DND-41 (cell line): ENCODE data around the gene MYL3.

Source experiments
- ATAC-seq: fragments of 200-7000 bp; cut with Tn5 transposase; 3 replicates; pipeline ENCODE4 v1.9.1; 2021; ENCODE audit warnings: low read depth; ENCODE audit not compliant: insufficient read depth
- DNase-seq: peaks from one replicate; pipeline ENCODE4 v3.0.0-alpha.2; 2020
- H2AFZ ChIP-seq: 2 replicates; pipeline ENCODE4 v1.6.0; 2012; ENCODE audit warnings: low read depth, low read length
- H3K27ac ChIP-seq: 2 replicates; pipeline ENCODE4 v1.5.1; 2012; ENCODE audit warnings: low read length, inconsistent platforms
- H3K27me3 ChIP-seq: fragments of 200-600 bp; sonication (generic); 2 replicates; pipeline ENCODE4 v1.6.0; 2012; ENCODE audit warnings: low read length, mild to moderate bottlenecking, inconsistent platforms; ENCODE audit not compliant: insufficient read depth, poor library complexity
- H3K36me3 ChIP-seq: 2 replicates; pipeline ENCODE4 v1.5.1; 2012; ENCODE audit warnings: low read length, inconsistent platforms; ENCODE audit not compliant: insufficient read depth
- H3K4me1 ChIP-seq: 2 replicates; pipeline ENCODE4 v1.5.1; 2012; ENCODE audit warnings: mild to moderate bottlenecking, low read length; ENCODE audit not compliant: insufficient read depth
- H3K4me2 ChIP-seq: 2 replicates; pipeline ENCODE4 v1.6.0; 2012; ENCODE audit warnings: mild to moderate bottlenecking, moderate library complexity, low read length, inconsistent platforms; ENCODE audit not compliant: insufficient read depth
- H3K4me3 ChIP-seq, 2 experiments: fragments of 200-600 bp in 1 of 2; shearing (Covaris generic) in 1 of 2; 2 replicates each; pipeline ENCODE4 v1.5.1; 2012 to 2016; ENCODE audit warnings: inconsistent platforms in 2 of 2, low read length in 2 of 2, mild to moderate bottlenecking in 2 of 2, low read depth in 1 of 2, moderate library complexity in 1 of 2
- H3K79me2 ChIP-seq: 2 replicates; pipeline ENCODE4 v1.6.0; 2012; ENCODE audit warnings: low read length, inconsistent platforms; ENCODE audit not compliant: insufficient read depth
- H3K9ac ChIP-seq: 2 replicates; pipeline ENCODE4 v1.6.0; 2012; ENCODE audit warnings: low read depth, mild to moderate bottlenecking, inconsistent platforms, low read length, moderate library complexity
- H3K9me3 ChIP-seq: 2 replicates; pipeline ENCODE4 v1.5.1; 2012; ENCODE audit warnings: low read length, moderate library complexity, mild to moderate bottlenecking, inconsistent platforms; ENCODE audit not compliant: insufficient read depth, severe bottlenecking
- H4K20me1 ChIP-seq: 2 replicates; pipeline ENCODE4 v1.6.0; 2012; ENCODE audit warnings: low read length; ENCODE audit not compliant: insufficient read depth
- CTCF ChIP-seq: IDR thresholded peaks from 2 replicates; pipeline ENCODE4 v1.5.1; 2012; ENCODE audit warnings: borderline replicate concordance, low read length, moderate library complexity, mild to moderate bottlenecking; ENCODE audit not compliant: poor library complexity, severe bottlenecking; ENCODE audit errors: extremely low read depth
- EZH2 ChIP-seq: IDR thresholded peaks from 3 replicates; pipeline ENCODE4 v1.6.1; 2012; ENCODE audit warnings: borderline replicate concordance, low read depth, mild to moderate bottlenecking, moderate library complexity, low read length, inconsistent platforms; ENCODE audit not compliant: severe bottlenecking

The MYL3 gene

GRCh38 chr3:46905661-46906451 lies 42.6 kb upstream of the MYL3 start:
- Histone ChIP-seq H3K4me1 (no peaks in the 10 kb centered on the region), H3K9me3 (no peaks in the 10 kb centered on the region), H2AFZ (no peak overlapping the region), H3K27ac (no peak overlapping the region), H4K20me1 (no peaks in the 10 kb centered on the region; the same call in 1 of the 2 replicates), H3K4me2 (no peak overlapping the region), H3K27me3 (no peaks in the 10 kb centered on the region), H3K36me3 (no peaks in the 10 kb centered on the region), H3K4me3 (no peak overlapping the region), H3K79me2 (no peaks in the 10 kb centered on the region), H3K9ac (no peak overlapping the region)
- no peak for DNase-seq
- TF ChIP-seq EZH2 (no peak), CTCF (no peak)
- ATAC-seq = no peak

GRCh38 chr3:46905213-46905560 lies 41.9 kb upstream of the MYL3 start:
- no peak for ATAC-seq
- TF ChIP-seq EZH2 (no peak), CTCF (no peak)

GRCh38 chr3:46904303-46905212 lies 41.3 kb upstream of the MYL3 start:
- no peak overlapping the region for H3K27ac ChIP-seq
- ATAC-seq = no peak
- H3K9me3 ChIP-seq = no peaks in the 10 kb centered on the region

More at GRCh38 chr3:46905213-46905560, 41.9 kb upstream of the MYL3 start:
- H3K36me3 ChIP-seq = no peaks in the 10 kb centered on the region
- no peaks in the 10 kb centered on the region for H3K9me3 ChIP-seq
- H3K27ac ChIP-seq = no peak overlapping the region
- no peak overlapping the region for H3K4me2 ChIP-seq
- no peaks in the 10 kb centered on the region for H3K79me2 ChIP-seq
- no peak overlapping the region for H3K9ac ChIP-seq
- no peaks in the 10 kb centered on the region for H3K4me1 ChIP-seq
- H3K27me3 ChIP-seq = no peaks in the 10 kb centered on the region
- H2AFZ ChIP-seq = no peak overlapping the region
- DNase-seq = no peak
- H3K4me3 ChIP-seq = no peak overlapping the region
- no peaks in the 10 kb centered on the region; the same call in 1 of the 2 replicates for H4K20me1 ChIP-seq

More at GRCh38 chr3:46904303-46905212, 41.3 kb upstream of the MYL3 start:
- Histone ChIP-seq H3K79me2 (no peaks in the 10 kb centered on the region), H3K4me2 (no peak overlapping the region), H3K9ac (no peak overlapping the region), H4K20me1 (no peaks in the 10 kb centered on the region; the same call in 1 of the 2 replicates), H3K4me3 (no peak overlapping the region), H3K27me3 (no peaks in the 10 kb centered on the region), H2AFZ (no peak overlapping the region), H3K4me1 (no peaks in the 10 kb centered on the region), H3K36me3 (no peaks in the 10 kb centered on the region)
- no peak for DNase-seq
- TF ChIP-seq CTCF = no peak
- TF ChIP-seq EZH2 = no peak
